ENCODE results near the gene STK39. TPM values are rescaled to one million over a fixed set of nuclear protein-coding genes. Genes with fewer than 3 reads are reported as not detected.

STK39 gene
- total RNA-seq, 2 experiments from 2014 or later, result 27.3 to 28.8 TPM

- H3K4me3 Mint-ChIP-seq, result no peak overlapping the region
- H3K9me3 Mint-ChIP-seq, result no peaks in the 10 kb centered on the region
- H3K36me3 Mint-ChIP-seq, result peaks cover 6% of the 10 kb centered on the region
- peaks cover 48% of the 10 kb centered on the region for H3K4me1 Mint-ChIP-seq
- ATAC-seq (ENCODE audit: low read depth) (no peak), DNase-seq (no peak)
- no peaks in the 10 kb centered on the region for H3K27me3 Mint-ChIP-seq
- POLR2A ChIA-PET, result interaction anchor here (1.9 kb wide), 1 partner anchor 55 kb away, joined by 6 read pairs; the partner anchor contains the start of gene STK39
- no peak overlapping the region for H3K27ac Mint-ChIP-seq
Observed at GRCh38 chr2:168191955-168192785, 55.2 kb downstream of the STK39 start.

- Mint-ChIP-seq H3K36me3 (no peaks in the 10 kb centered on the region), H3K4me1 (peaks cover 44% of the 10 kb centered on the region), H3K27ac (no peak overlapping the region), H3K27me3 (no peaks in the 10 kb centered on the region), H3K4me3 (no peak overlapping the region), H3K9me3 (no peaks in the 10 kb centered on the region)
- DNase-seq (no peak), ATAC-seq (ENCODE audit: low read depth) (no peak)
- POLR2A ChIA-PET, result interaction anchor here (1.9 kb wide), 1 partner anchor 56 kb away, joined by 6 read pairs; the partner anchor contains the start of gene STK39
Observed at GRCh38 chr2:168190590-168191336, 56.6 kb downstream of the STK39 start.

- no peak overlapping the region for H3K27ac Mint-ChIP-seq
- POLR2A ChIA-PET, result no interaction called here
- H3K27me3 Mint-ChIP-seq, result no peaks in the 10 kb centered on the region
- peaks cover 37% of the 10 kb centered on the region for H3K4me1 Mint-ChIP-seq
- H3K9me3 Mint-ChIP-seq, result no peaks in the 10 kb centered on the region
- no peak overlapping the region for H3K4me3 Mint-ChIP-seq
- no peak for DNase-seq
- H3K36me3 Mint-ChIP-seq, result no peaks in the 10 kb centered on the region
- no peak for ATAC-seq (ENCODE audit: low read depth)
Observed at GRCh38 chr2:168189835-168190569, 57.4 kb downstream of the STK39 start.

DNA sequence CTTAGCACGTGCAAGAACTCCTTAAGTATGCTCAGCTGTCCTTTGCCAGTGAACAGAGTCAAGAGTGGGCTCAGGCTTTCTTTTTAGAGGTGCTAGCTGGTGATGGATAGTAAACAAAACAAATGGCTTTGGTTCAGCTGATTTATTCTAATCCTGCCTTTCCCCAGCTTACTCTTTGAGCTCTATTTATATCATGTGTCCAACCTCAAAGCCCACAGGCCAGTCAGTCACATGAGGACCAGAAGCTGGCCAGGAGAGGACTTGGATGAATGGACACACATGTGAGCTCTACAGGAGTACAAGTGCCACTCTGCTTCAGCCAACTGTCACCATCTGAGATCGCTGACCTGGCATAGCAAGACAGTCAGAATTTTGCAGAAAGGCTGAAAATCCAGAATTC lies 59.4 kb downstream of the STK39 start:
- no peak overlapping the region for H3K4me3 Mint-ChIP-seq
- POLR2A ChIA-PET, result no interaction called here
- H3K36me3 Mint-ChIP-seq, result no peaks in the 10 kb centered on the region
- H3K9me3 Mint-ChIP-seq, result no peaks in the 10 kb centered on the region
- DNase-seq, result no peak
- no peaks in the 10 kb centered on the region for H3K27me3 Mint-ChIP-seq
- H3K27ac Mint-ChIP-seq, result no peak overlapping the region
- peaks cover 29% of the 10 kb centered on the region for H3K4me1 Mint-ChIP-seq
- ATAC-seq (ENCODE audit: low read depth), result no peak

- ATAC-seq (ENCODE audit: low read depth) (no peak), DNase-seq (no peak)
- Mint-ChIP-seq H3K4me1 (peaks cover 31% of the 10 kb centered on the region), H3K9me3 (no peaks in the 10 kb centered on the region), H3K27ac (no peak overlapping the region), H3K4me3 (no peak overlapping the region), H3K27me3 (no peaks in the 10 kb centered on the region), H3K36me3 (peaks cover 5% of the 10 kb centered on the region)
- POLR2A ChIA-PET, result no interaction called here
Observed at GRCh38 chr2:168186452-168186851, 60.9 kb downstream of the STK39 start.

- ATAC-seq (ENCODE audit: low read depth), result no peak
- peaks cover 33% of the 10 kb centered on the region for H3K4me1 Mint-ChIP-seq
Observed at GRCh38 chr2:168185583-168186274, 61.7 kb downstream of the STK39 start.

DNA sequence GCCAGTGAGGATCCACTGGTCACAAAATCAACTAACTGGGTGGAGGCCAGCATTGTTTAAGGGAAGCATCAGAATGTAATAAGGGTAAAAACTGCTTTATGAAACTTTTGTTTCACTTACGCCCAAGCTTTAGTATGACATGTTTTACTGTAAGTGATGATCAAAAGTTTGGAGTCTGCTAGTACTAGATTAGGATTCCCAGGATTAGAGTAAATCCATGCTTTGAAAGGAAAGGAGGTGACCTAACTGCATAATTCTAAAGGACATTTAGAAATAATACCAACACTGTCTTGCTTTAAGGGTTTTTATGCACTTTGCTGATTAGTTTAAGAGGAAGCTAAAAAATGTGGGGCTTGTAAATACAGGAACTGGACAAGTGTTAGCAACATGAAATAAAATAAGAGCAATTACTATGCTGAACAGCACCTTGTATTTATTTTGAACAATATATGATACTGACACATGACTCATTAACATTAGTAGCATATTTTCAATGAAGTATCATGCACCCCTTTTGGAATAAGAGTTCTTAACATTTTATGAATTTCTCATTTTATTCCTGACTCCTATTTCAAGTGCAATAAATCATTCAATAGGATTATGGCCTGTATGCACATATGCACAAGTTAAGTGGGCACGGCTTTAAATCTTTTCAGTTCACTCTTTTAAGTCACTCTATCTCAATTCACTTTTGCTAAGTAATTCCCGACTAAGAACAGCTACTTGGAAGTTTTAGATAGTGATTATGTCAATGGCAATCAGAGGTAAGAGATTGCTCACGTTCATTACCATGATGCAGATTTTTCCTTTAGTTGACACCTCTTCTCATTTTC lies 62.5 kb downstream of the STK39 start:
- Mint-ChIP-seq H3K4me1 (peaks cover 27% of the 10 kb centered on the region), H3K27me3 (no peaks in the 10 kb centered on the region), H3K4me3 (no peak overlapping the region), H3K27ac (no peak overlapping the region), H3K36me3 (peaks cover 16% of the 10 kb centered on the region), H3K9me3 (no peaks in the 10 kb centered on the region)
- DNase-seq (no peak), ATAC-seq (ENCODE audit: low read depth) (no peak)
- POLR2A ChIA-PET, result no interaction called here

More at GRCh38 chr2:168185583-168186274, 61.7 kb downstream of the STK39 start:
- no peak overlapping the region for H3K27ac Mint-ChIP-seq
- H3K9me3 Mint-ChIP-seq, result no peaks in the 10 kb centered on the region
- no peaks in the 10 kb centered on the region for H3K27me3 Mint-ChIP-seq
- no peak for DNase-seq
- no peak overlapping the region for H3K4me3 Mint-ChIP-seq
- peaks cover 11% of the 10 kb centered on the region for H3K36me3 Mint-ChIP-seq
- POLR2A ChIA-PET, result no interaction called here

DNA sequence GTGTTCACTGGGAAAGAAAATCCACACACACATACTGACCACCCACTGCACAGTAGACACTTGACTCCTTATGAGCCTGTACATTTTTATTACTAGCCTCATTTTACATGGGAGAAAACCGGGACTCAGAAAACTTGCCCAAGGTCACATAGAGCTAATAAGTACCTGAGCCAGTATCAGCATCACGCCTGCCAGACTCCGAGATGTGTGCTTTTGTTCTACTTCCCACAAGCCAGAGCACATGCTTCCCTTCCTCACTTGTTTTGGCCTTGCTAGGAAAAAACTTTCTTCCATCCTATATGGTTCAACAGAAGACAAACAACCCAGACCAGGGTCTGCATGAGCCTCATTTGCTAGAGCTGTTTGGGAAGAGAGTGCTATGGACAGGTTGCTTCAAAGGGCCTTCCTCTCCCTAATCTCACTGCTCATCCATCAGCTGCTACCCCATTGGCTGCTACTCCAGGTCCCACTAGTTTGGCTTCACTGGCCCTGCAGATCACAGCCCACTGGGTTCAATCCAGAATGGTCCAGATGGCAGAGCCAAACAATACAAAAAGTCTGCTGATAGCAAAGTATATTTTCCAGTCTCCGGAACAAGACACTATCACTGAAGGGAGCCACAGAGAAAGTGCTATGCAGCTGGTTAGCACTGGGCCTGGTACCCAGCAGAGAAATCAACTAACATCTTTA lies 63.9 kb downstream of the STK39 start:
- Mint-ChIP-seq H3K4me1 (peaks cover 31% of the 10 kb centered on the region), H3K27me3 (no peaks in the 10 kb centered on the region), H3K9me3 (no peaks in the 10 kb centered on the region), H3K27ac (no peak overlapping the region), H3K4me3 (no peak overlapping the region), H3K36me3 (peaks cover 20% of the 10 kb centered on the region)
- DNase-seq (no peak), ATAC-seq (ENCODE audit: low read depth) (no peak)
- POLR2A ChIA-PET, result no interaction called here

DNA sequence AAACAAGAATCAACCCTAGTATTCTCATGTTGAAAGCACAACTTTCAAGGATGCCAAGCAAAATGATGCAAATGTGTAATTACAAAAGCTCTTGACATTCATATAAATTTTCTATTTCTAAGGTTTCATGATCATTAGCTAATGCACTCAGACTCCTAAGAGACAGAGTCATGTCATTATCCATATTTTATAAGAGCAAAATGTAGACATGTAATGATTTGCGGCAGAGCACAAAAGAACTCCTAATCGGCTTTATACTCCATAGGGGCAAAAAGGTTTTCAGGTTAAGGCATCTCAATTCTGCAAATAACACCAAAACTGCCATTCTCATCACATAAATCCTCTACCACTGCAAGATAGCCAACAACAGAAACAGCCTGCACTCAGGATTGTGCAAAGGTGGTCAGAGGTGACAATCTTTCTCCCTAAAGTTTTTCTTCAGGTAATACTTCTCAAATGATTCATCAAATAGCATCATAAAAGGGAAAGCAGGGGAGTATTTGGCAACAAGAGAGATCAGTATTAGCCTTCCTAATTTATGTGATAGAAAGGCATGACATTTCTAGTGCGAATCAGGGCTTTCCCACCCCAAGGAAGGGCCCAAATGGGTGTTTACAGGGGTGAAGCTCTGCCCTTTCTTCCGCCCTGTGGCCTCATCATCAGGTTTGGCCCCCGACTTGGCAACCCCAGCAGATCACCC lies 64.7 kb downstream of the STK39 start:
- ATAC-seq (ENCODE audit: low read depth), result no peak

DNA sequence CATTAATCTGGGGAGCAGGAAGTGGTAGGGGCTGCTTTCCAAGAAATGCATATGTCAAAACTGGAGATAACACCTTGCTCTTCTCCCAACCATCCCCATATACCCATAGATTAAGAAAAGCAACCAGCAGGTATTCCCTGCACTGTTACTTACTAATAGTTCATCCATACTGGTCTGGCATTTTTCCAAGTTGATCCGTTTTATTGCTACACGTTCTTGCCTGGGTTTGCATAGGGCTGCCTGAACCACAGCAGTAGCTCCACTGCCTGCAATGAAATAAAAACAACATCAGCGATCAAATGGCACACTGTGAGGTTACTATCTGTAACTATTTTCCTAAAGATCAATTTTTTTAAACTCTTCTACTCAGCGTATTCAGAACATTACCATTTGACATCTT lies 65.6 kb downstream of the STK39 start:
- no peak for DNase-seq
- H3K27me3 Mint-ChIP-seq, result no peaks in the 10 kb centered on the region
- no peak overlapping the region for H3K27ac Mint-ChIP-seq
- ATAC-seq (ENCODE audit: low read depth), result no peak
- no peak overlapping the region for H3K4me3 Mint-ChIP-seq
- H3K36me3 Mint-ChIP-seq, result peaks cover 26% of the 10 kb centered on the region
- POLR2A ChIA-PET, result no interaction called here
- H3K9me3 Mint-ChIP-seq, result no peaks in the 10 kb centered on the region
- H3K4me1 Mint-ChIP-seq, result peaks cover 37% of the 10 kb centered on the region

More for the DNA sequence above, 64.7 kb downstream of the STK39 start:
- H3K36me3 Mint-ChIP-seq, result peaks cover 24% of the 10 kb centered on the region
- no peak overlapping the region for H3K4me3 Mint-ChIP-seq
- no peak overlapping the region for H3K27ac Mint-ChIP-seq
- no peak for DNase-seq
- H3K27me3 Mint-ChIP-seq, result no peaks in the 10 kb centered on the region
- H3K4me1 Mint-ChIP-seq, result peaks cover 33% of the 10 kb centered on the region
- H3K9me3 Mint-ChIP-seq, result no peaks in the 10 kb centered on the region
- POLR2A ChIA-PET, result no interaction called here

DNA sequence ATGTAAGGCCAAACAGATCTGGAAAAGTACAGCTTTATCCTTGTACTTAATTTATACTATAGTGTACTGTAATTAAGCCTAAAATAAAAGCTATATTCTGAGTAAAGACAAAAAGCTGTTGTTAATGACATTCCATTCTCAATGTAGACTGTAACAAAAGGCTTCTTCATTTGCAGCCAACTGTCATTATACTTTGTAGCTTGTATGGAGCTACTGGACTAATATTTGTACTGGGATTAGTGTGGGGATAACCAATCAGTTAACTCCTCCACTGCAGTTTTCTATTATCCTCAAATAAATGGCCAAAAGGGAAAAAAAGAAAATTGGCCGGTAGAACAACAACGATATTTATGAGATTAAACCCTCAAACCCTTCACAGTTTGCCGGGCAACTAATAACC lies 66.5 kb downstream of the STK39 start:
- H3K27ac Mint-ChIP-seq, result no peak overlapping the region
- DNase-seq (no peak), ATAC-seq (ENCODE audit: low read depth) (no peak)
- H3K27me3 Mint-ChIP-seq, result no peaks in the 10 kb centered on the region
- peaks cover 36% of the 10 kb centered on the region for H3K4me1 Mint-ChIP-seq
- POLR2A ChIA-PET, result no interaction called here
- peaks cover 26% of the 10 kb centered on the region for H3K36me3 Mint-ChIP-seq
- no peak overlapping the region for H3K4me3 Mint-ChIP-seq
- H3K9me3 Mint-ChIP-seq, result no peaks in the 10 kb centered on the region
